ENCODE results near the gene PBX2. TPM values are rescaled to one million over a fixed set of nuclear protein-coding genes. Genes with fewer than 3 reads are reported as not detected.

The PBX2 gene
- total RNA-seq, 1 donor from 2014 or later: 16.3 TPM

DNA sequence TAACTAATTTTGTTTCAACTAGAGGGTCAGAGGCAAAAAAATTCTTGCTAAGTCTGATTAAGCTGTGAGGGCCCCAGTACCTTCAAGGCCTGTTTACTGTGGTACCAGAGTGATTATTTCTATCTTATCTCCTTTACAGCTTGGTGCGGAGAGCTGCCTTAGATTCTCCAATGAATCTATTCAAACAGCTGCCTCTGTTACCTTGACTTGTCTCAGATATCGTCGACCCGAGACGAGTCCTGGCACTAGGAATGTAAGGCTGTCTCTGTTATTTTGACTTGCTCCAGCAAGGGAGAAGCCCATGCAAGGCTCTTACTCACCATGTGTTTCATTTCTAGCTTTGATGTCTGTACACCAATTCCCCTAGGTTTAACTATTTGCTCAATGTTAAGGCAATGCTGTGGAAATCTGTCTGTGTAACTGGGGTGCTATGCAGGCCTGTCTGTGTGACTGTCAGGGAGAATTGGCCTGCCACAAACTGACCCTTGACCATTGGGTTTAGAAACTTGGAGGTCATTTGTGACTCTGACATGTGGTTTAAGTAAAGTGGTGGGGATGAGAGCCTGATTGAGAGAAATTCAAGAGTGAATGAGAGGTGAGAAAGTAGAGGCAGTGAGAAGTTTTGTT, 49.5 kb downstream of the PBX2 start:
- DNase-seq (ENCODE audit: low read depth) (no peak), FAIRE-seq (no peak)
- TF ChIP-seq, protein P1, sequence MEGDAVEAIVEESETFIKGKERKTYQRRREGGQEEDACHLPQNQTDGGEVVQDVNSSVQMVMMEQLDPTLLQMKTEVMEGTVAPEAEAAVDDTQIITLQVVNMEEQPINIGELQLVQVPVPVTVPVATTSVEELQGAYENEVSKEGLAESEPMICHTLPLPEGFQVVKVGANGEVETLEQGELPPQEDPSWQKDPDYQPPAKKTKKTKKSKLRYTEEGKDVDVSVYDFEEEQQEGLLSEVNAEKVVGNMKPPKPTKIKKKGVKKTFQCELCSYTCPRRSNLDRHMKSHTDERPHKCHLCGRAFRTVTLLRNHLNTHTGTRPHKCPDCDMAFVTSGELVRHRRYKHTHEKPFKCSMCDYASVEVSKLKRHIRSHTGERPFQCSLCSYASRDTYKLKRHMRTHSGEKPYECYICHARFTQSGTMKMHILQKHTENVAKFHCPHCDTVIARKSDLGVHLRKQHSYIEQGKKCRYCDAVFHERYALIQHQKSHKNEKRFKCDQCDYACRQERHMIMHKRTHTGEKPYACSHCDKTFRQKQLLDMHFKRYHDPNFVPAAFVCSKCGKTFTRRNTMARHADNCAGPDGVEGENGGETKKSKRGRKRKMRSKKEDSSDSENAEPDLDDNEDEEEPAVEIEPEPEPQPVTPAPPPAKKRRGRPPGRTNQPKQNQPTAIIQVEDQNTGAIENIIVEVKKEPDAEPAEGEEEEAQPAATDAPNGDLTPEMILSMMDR (IDR thresholded peaks at IDR 0.05; ENCODE audit: insufficient read depth, low read length, severe bottlenecking): no peak
- Histone ChIP-seq H3K4me3 (ENCODE audit: low read depth, low read length) (no peak overlapping the region), H3K36me3 (ENCODE audit: control insufficient read depth, insufficient read depth, low read length) (no peaks in the 10 kb centered on the region), H3K27me3 (ENCODE audit: control insufficient read depth, insufficient read depth, low read length) (no peaks in the 10 kb centered on the region)

DNA sequence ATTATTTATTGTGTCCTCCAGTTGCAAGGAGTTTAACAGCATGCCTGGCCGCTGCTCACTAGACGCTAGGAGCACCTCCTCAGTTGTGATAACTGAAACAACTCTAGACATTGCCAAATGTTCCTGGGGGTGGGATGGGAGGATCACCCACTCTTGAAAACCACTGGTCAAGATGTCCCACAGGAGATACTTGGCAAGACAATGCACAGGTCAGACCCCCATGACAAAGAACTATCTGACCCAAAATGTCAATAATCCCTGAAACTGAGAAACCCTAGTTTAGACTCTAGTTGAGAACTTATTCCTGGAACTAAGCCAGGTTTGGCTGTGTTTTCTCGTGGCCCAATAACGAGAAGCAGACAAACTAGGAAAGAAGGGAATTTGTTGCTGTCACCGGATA, 50.4 kb downstream of the PBX2 start:
- Histone ChIP-seq H3K36me3 (ENCODE audit: control insufficient read depth, insufficient read depth, low read length) (no peaks in the 10 kb centered on the region), H3K4me3 (ENCODE audit: low read depth, low read length) (no peak overlapping the region), H3K27me3 (ENCODE audit: control insufficient read depth, insufficient read depth, low read length) (no peaks in the 10 kb centered on the region)
- DNase-seq (ENCODE audit: low read depth) (no peak), FAIRE-seq (no peak)
- TF ChIP-seq, protein P1 (IDR thresholded peaks at IDR 0.05; ENCODE audit: insufficient read depth, low read length, severe bottlenecking): no peak

DNA sequence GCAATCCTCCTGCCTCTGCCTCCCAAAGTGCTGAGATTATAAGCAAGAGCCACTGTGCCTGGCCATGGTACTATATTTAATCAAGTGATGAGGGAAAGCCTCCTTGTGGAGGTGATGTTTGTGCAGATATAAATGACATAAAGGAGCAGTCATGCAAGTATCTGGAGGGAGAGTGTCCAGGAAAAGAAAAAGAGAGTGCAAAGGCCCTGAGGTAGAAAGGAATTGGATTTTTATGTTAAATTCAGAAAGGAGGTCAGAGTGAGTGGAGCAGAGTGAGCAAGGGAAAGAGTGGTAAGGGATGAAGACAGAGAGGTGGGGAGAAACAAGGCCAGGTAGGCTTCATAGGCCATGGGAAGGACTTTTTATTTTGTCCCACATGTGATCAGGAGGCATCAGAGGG, 52.5 kb downstream of the PBX2 start:
- FAIRE-seq (no peak), DNase-seq (ENCODE audit: low read depth) (no peak)
- H3K4me3 ChIP-seq (ENCODE audit: low read depth, low read length): no peak overlapping the region
- H3K27me3 ChIP-seq (ENCODE audit: control insufficient read depth, insufficient read depth, low read length): no peaks in the 10 kb centered on the region
- H3K36me3 ChIP-seq (ENCODE audit: control insufficient read depth, insufficient read depth, low read length): no peaks in the 10 kb centered on the region
- TF ChIP-seq, protein P1 (IDR thresholded peaks at IDR 0.05; ENCODE audit: insufficient read depth, low read length, severe bottlenecking): no peak

Other genes with a start within 250 kb of the PBX2 start
- gene CFB, start 244.1 kb downstream of the PBX2 start, total RNA-seq: 2.4 and 2.6 TPM in 2 replicates
- 163 and 177 TPM in 2 replicates for gene NELFE, start 231.2 kb downstream of the PBX2 start, total RNA-seq
- 44.8 and 48.0 TPM in 2 replicates for gene SKIC2, start 231.0 kb downstream of the PBX2 start, total RNA-seq
- gene DXO, start 218.1 kb downstream of the PBX2 start, total RNA-seq: 8.4 and 12.2 TPM in 2 replicates
- gene C4A, start 208.1 kb downstream of the PBX2 start, total RNA-seq: 1.2 and 1.8 TPM in 2 replicates
- 1.6 and 2.6 TPM in 2 replicates for gene C4B, start 175.4 kb downstream of the PBX2 start, total RNA-seq
- gene CYP21A2, start 151.8 kb downstream of the PBX2 start, total RNA-seq: under 0.01 TPM in 1 of 2 replicates, not detected in the other
- 1.4 and 2.4 TPM in 2 replicates for gene TNXB, start 80.9 kb downstream of the PBX2 start, total RNA-seq
- gene ATF6B, start 62.0 kb downstream of the PBX2 start, total RNA-seq: 8.7 and 11.1 TPM in 2 replicates
- 7.4 and 8.4 TPM in 2 replicates for gene FKBPL, start 59.9 kb downstream of the PBX2 start, total RNA-seq
- gene PRRT1, start 38.3 kb downstream of the PBX2 start, total RNA-seq: not detected in 2 replicates
- gene PPT2, start 36.1 kb downstream of the PBX2 start, total RNA-seq: 5.8 and 38.5 TPM in 2 replicates
- 0.26 and 1.7 TPM in 2 replicates for gene EGFL8, start 25.6 kb downstream of the PBX2 start, total RNA-seq
- 5.8 and 9.0 TPM in 2 replicates for gene AGPAT1, start 14.1 kb downstream of the PBX2 start, total RNA-seq
- 29.2 and 50.5 TPM in 2 replicates for gene RNF5, start 11.8 kb downstream of the PBX2 start, total RNA-seq
- gene AGER, start 5.9 kb downstream of the PBX2 start, total RNA-seq: 0.26 TPM in 2 replicates
- 0.64 and 0.79 TPM in 2 replicates for gene GPSM3, start 2.4 kb upstream of the PBX2 start, total RNA-seq
- gene NOTCH4, start 33.9 kb upstream of the PBX2 start, total RNA-seq: 0.26 and 0.38 TPM in 2 replicates
- gene TSBP1, start 181.7 kb upstream of the PBX2 start, total RNA-seq: not detected in 2 replicates
- gene BTNL2, start 217.0 kb upstream of the PBX2 start, total RNA-seq: 0.13 and 0.26 TPM in 2 replicates
- 0.13 TPM in 1 of 2 replicates, not detected in the other for gene HLA-DRA, start 249.7 kb upstream of the PBX2 start, total RNA-seq